NK-92 (cell line): ENCODE results near the gene METTL21C.

Source experiments
- DNase-seq: peaks from one replicate; lab custom pipeline; 2025; ENCODE audit not compliant: unreplicated experiment; lab: John Stamatoyannopoulos, UW

The METTL21C gene

GRCh38 chr13:102697929-102698648, 3.2 kb upstream of the METTL21C start:
- DNase-seq, result no peak

GRCh38 chr13:102697264-102697663, 2.4 kb upstream of the METTL21C start:
- DNase-seq, result no peak

- DNase-seq, result no peak
Measured at GRCh38 chr13:102696465-102696864, 1.6 kb upstream of the METTL21C start.

GRCh38 chr13:102693776-102694175, 1.1 kb downstream of the METTL21C start:
- DNase-seq, result no peak

GRCh38 chr13:102693250-102693649, 1.6 kb downstream of the METTL21C start:
- no peak for DNase-seq

- no peak for DNase-seq
Measured at GRCh38 chr13:102692491-102692826, 2.4 kb downstream of the METTL21C start.

GRCh38 chr13:102690883-102691282, 4.0 kb downstream of the METTL21C start:
- no peak for DNase-seq

- DNase-seq, result no peak
Measured at GRCh38 chr13:102688306-102688973, 6.4 kb downstream of the METTL21C start.

- DNase-seq, result no peak
Measured at GRCh38 chr13:102687520-102687919, 7.3 kb downstream of the METTL21C start.

- no peak for DNase-seq
Measured at GRCh38 chr13:102686024-102686423, 8.8 kb downstream of the METTL21C start.

- DNase-seq, result no peak
Measured at GRCh38 chr13:102683637-102684036, 11.2 kb downstream of the METTL21C start.

- DNase-seq, result no peak
Measured at GRCh38 chr13:102682727-102683126, 12.1 kb downstream of the METTL21C start.

GRCh38 chr13:102682211-102682610, 12.6 kb downstream of the METTL21C start:
- no peak for DNase-seq

- no peak for DNase-seq
Measured at GRCh38 chr13:102680842-102681740, 13.8 kb downstream of the METTL21C start.

- no peak for DNase-seq
Measured at GRCh38 chr13:102680133-102680717, 14.6 kb downstream of the METTL21C start.

- no peak for DNase-seq
Measured at GRCh38 chr13:102679449-102680132, 15.3 kb downstream of the METTL21C start.

- no peak for DNase-seq
Measured at GRCh38 chr13:102678339-102679107, 16.3 kb downstream of the METTL21C start.

- DNase-seq, result no peak
Measured at GRCh38 chr13:102677122-102677521, 17.7 kb downstream of the METTL21C start.

GRCh38 chr13:102675115-102675514, 19.7 kb downstream of the METTL21C start:
- DNase-seq, result no peak

- DNase-seq, result no peak
Measured at GRCh38 chr13:102670130-102670529, 24.7 kb downstream of the METTL21C start.
